T-helper 2 cell treated with Interferon-gamma antibody and Interleukin-4, amounts not matched to agents 100 ng/mL and 5 ng/mL, for 36 hours (primary cell): ENCODE measurements around the gene PPARG. TPM values are rescaled to one million over a fixed set of nuclear protein-coding genes. Genes with fewer than 3 reads are reported as not detected.
"Not testable (repeated sequence)": the region's sequence is repeated elsewhere in the genome, so short reads cannot be mapped to it uniquely, and the experiment has no call there.

ENCODE experiments used
- intact Hi-C: fragments of 100-400 bp; cut with micrococcal nuclease; formaldehyde crosslinking; loops from one replicate; pipeline ENCODE4 v1.15.1; 2023
- total RNA-seq: library from RNA; stranded (reverse); gene quantifications from 2 replicates; pipeline ENCODE4 v1.2.3, GENCODE V29; 2022

Gene PPARG
- total RNA-seq, 1 donor from 2014 or later: 1.2 TPM

- intact Hi-C loops: no loop called here
Measured at GRCh38 chr3:12477256-12477655, 188.4 kb downstream of the PPARG start.

DNA sequence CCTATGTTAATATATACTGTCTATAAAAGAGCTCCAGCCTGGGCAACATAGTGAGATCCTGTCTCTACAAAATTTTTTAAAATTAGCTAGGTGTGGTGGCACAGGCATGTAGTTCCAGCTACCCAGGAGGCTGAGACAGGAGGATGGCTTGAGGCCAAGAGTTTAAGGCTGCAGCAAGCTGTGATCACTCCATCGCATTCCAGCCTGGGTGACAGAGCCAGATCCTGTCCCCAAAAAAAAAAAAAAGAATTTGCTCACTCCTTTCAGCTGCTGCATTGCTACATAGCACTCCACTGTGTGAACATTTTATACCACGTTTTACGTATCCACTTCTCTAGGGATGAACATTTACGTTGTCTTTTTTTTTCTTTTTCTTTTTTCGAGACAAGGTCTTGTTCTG lies 189.5 kb downstream of the PPARG start:
- intact Hi-C loops: no loop called here

- intact Hi-C loops: not testable (repeated sequence)
Measured at GRCh38 chr3:12479198-12479597, 190.3 kb downstream of the PPARG start.

- intact Hi-C loops: loop anchor here (1.0 to 5.0 kb wide), 3 partner anchors 193 to 345 kb away; partner anchors contain the start of gene PPARG
Measured at GRCh38 chr3:12479919-12480427, 191.1 kb downstream of the PPARG start.

DNA sequence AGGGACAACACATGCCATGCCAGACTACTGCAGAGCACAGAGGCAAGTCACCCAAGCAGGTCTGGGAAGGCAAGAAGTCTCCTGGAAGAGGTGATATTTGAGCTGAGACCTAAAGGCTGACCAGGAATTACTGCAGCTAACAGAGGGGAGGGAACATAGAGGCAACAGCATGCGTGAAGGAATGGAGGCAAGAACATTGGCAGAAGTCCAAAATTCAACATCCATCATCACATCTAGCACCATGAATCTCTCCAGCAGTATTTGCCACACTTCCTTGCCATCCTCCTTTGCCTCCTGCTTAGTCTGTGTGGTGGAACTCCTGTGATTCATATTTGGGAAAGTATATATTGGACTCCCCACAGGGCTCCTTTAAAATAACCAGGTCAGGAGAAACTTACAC lies 194.5 kb downstream of the PPARG start:
- intact Hi-C loops: loop anchor here (5.0 kb wide), 1 partner anchor 196 kb away; the partner anchor contains the start of gene PPARG

- intact Hi-C loops: loop anchor here (1.0 to 5.0 kb wide), 6 partner anchors 73 to 480 kb away; partner anchors contain the start of genes MKRN2, PPARG, RAF1 and SYN2
Measured at GRCh38 chr3:12483872-12484197, 195.0 kb downstream of the PPARG start.

Other genes starting within 250 kb of the PPARG start
- not detected in 2 replicates for gene TIMP4, start 130.2 kb upstream of the PPARG start, total RNA-seq
- gene TSEN2, start 195.4 kb downstream of the PPARG start, total RNA-seq: 13.9 and 14.0 TPM in 2 replicates